ENCODE data around the gene SHLD1. TPM values are rescaled to one million over a fixed set of nuclear protein-coding genes. Genes with fewer than 3 reads are reported as not detected.

The SHLD1 gene
- total RNA-seq, 2 experiments from 2014 or later, result 12.4 to 13.8 TPM

DNA sequence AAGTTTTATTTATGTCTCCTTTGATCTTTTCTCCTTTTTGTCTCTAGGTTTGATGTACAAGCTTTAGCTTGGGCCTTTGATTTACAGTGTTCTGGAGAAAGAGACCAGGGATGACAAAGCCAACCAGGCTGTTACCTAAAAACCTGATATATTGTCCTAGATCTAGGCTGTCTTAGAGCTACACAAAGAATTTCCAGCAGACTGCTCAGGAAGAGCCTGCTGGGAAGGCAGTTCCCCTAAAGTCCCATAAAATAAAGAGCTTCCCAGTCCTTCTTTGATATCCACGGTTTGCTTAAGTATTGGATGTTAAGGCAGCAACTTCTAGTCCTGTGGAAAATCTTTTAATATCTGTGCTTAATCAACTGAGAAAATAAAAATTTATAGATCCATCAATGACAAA lies 70.5 kb downstream of the SHLD1 start:
- POLR2A ChIA-PET, result no interaction called here
- CTCF ChIA-PET, result no interaction called here
- Mint-ChIP-seq H3K4me3 (no peak overlapping the region), H3K27ac (no peak overlapping the region), H3K27me3 (no peaks in the 10 kb centered on the region), H3K4me1 (peaks cover 8% of the 10 kb centered on the region), H3K36me3 (ENCODE audit: low read depth) (no peaks in the 10 kb centered on the region), H3K9me3 (no peaks in the 10 kb centered on the region)
- no peak for DNase-seq

DNA sequence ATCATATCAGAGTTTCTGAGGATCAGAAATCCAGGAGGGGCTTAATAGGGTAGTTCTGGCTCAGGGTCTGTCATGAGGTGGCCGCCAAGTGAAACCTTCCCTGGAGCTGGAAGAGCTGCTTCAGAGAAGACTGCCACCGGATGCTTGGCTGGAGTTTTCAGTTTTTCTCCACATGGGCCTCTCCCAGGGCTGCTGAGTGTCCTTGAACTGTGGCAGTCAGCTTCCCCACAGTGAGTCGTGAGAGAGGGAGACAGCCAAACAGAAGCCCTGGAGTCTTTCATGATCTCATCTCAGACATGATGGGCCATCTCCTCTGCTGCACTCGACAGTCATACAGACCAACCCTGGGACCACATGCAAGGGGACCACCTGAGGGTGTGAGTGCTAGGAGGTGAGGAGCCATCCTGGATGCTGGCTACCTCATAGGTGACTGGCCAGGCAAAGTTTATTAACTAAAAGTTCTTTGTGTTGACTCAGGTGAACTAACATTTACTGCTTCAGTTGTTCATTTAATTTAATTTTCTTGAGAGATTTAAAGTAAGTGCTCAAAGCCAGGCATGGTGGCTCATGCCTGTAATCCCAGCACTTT lies 71.5 kb downstream of the SHLD1 start:
- no peak overlapping the region for H3K27ac Mint-ChIP-seq
- no peak overlapping the region for H3K4me3 Mint-ChIP-seq
- H3K36me3 Mint-ChIP-seq (ENCODE audit: low read depth), result no peaks in the 10 kb centered on the region
- no peak for DNase-seq
- H3K27me3 Mint-ChIP-seq, result no peaks in the 10 kb centered on the region
- H3K4me1 Mint-ChIP-seq, result peaks cover 9% of the 10 kb centered on the region
- ChIA-PET POLR2A (no interaction called here), CTCF (no interaction called here)
- H3K9me3 Mint-ChIP-seq, result no peaks in the 10 kb centered on the region

DNA sequence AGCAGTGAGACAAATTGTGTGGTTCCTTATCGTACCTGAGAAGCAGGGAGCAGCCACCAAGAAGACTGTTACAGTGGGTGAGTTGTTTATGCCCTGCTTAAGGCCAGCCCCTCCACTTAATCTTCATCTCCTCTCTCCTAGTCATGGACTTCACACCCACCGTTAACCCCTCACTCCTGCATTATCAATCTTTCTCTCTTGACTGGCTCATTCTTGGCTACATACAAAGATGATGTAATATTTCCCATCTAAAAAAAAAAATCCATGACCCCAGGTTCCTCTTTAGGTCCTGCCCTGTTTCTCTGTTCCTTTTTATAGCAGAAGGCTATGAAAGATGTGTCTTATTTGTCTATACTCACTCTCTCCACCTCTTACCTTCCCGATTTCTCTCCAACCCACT lies 72.4 kb downstream of the SHLD1 start:
- no peak for DNase-seq
- H3K27me3 Mint-ChIP-seq, result no peaks in the 10 kb centered on the region
- no peaks in the 10 kb centered on the region for H3K36me3 Mint-ChIP-seq (ENCODE audit: low read depth)
- POLR2A ChIA-PET, result no interaction called here
- peaks cover 10% of the 10 kb centered on the region for H3K4me1 Mint-ChIP-seq
- H3K4me3 Mint-ChIP-seq, result no peak overlapping the region
- CTCF ChIA-PET, result no interaction called here
- no peaks in the 10 kb centered on the region for H3K9me3 Mint-ChIP-seq
- no peak overlapping the region for H3K27ac Mint-ChIP-seq

DNA sequence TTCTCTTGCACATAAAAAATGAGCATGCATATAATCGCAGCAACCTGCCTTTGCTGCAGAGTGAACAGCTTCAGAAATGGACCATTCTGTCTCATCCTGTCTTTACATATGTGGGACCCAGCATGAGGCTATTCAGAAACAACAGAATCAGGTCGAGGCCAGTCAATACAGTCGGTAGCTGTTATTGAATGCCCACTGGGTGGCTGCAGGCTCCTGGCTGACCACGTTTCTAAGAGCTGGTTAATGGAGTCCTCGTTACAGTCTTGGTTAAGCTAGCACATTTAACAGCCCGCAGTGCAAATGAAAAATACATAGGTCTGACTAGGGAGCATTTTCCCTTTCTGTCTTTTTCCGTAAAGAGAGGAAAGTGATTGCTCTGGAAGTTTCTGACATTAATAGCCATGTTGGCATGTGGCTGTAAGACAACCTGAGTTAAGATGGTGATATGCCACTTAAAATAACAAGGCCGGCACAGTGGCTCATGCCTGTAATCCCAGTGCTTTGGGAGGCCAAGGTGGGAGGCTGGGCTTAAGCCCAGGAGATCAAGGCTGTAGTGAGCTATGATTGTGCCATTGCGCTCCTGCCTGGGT lies 75.0 kb downstream of the SHLD1 start:
- H3K27me3 Mint-ChIP-seq, result no peaks in the 10 kb centered on the region
- H3K36me3 Mint-ChIP-seq (ENCODE audit: low read depth), result no peaks in the 10 kb centered on the region
- H3K27ac Mint-ChIP-seq, result no peak overlapping the region
- no peak overlapping the region for H3K4me3 Mint-ChIP-seq
- ChIA-PET CTCF (interaction anchor here (0.5 to 1.2 kb wide), 3 partner anchors 11 to 259 kb away, joined by 4 to 5 read pairs (median 5); no protein-coding TSS in a partner anchor), POLR2A (no interaction called here)
- DNase-seq, result no peak
- peaks cover 12% of the 10 kb centered on the region for H3K4me1 Mint-ChIP-seq
- H3K9me3 Mint-ChIP-seq, result no peaks in the 10 kb centered on the region

DNA sequence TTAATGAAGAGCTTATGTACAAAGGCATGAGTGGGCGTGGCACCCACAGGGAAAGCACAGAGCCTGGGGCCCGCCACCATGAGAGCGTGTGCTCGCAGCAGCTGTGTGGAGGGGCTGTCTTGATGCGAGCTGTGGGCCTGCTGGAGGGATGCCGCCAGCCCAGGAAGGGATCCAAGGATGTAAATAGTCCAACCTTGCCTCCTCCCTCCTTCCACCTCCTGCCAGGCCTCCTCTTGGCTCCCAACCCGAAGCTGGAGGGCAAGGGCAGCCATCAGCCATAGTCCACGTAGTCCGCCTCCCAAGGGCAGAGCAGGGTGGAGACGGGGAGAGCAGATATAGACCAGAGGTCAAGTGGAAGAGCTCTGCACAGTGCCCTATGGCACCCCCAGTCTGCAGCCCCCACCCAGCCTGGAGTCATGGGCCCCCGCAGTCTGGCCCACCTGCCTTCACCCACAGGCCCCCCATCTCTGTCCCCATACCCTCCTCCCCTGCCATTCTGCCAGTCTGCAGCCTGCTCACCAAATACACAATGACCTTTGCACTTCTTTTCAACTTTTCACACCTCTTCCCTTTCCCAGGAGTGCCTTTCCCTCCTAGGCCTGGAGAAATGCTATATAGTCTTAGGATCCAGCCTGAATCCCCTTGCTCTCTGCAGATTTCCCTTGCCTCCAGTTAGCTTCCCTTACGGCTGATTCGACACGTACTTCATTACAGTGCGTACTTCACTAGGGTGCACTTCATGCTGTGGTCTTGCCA lies 77.1 kb downstream of the SHLD1 start:
- Mint-ChIP-seq H3K9me3 (no peaks in the 10 kb centered on the region), H3K27me3 (no peaks in the 10 kb centered on the region), H3K36me3 (ENCODE audit: low read depth) (no peaks in the 10 kb centered on the region), H3K4me1 (peaks cover 12% of the 10 kb centered on the region), H3K4me3 (no peak overlapping the region), H3K27ac (no peak overlapping the region)
- no peak for DNase-seq
- CTCF ChIA-PET, result interaction anchor here (0.5 kb wide), 1 partner anchor 184 kb away, joined by 3 read pairs; no protein-coding TSS in a partner anchor
- POLR2A ChIA-PET, result no interaction called here

DNA sequence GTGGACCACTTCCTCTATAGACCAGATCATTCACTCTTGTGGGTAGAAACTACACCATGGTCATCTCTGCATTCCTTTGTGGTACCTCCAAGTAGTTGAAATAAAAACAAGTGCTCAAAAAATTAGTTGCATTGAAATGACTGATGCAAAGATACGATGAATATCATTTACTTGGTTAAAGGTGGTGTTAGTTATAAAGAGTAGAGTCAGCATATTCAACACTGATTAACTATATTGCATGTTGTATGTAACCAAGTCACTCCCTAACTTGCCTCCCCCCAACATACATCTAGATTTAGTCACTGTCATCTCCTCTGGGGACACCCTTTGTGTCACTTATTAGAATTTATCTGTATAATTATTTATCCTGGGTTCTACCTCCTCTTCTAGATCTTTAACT lies 77.7 kb downstream of the SHLD1 start:
- ChIA-PET POLR2A (no interaction called here), CTCF (no interaction called here)
- DNase-seq, result no peak
- H3K4me1 Mint-ChIP-seq, result peaks cover 12% of the 10 kb centered on the region
- H3K27me3 Mint-ChIP-seq, result no peaks in the 10 kb centered on the region
- no peaks in the 10 kb centered on the region for H3K9me3 Mint-ChIP-seq
- no peak overlapping the region for H3K4me3 Mint-ChIP-seq
- H3K27ac Mint-ChIP-seq, result no peak overlapping the region
- no peaks in the 10 kb centered on the region for H3K36me3 Mint-ChIP-seq (ENCODE audit: low read depth)

DNA sequence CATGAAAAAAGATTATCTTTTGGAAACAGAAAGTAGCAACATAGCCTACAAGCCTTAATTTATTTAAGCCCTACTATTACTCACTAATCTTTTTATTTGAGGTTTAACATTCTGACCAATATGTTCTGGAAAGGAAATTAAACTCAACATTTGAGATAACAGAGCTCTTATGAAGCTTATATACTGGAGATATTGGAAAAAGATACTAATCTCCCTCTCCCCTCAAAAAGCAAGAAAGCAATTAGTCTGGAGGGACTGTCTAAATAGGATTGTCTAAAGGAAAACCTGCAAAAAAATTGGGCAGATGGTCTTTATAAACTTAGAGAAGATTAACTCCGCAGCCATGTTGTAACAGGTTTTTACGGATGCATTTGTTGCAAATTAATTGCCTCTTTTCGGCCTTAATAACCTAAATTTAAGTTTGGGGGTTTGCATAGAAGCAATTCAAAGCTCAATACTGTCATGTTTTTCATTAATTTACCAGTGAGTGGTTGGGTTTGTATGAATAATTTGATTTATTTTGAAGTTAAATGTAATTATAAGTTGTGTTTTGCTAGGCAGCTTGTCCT lies 79.1 kb downstream of the SHLD1 start:
- peaks cover 4% of the 10 kb centered on the region for H3K36me3 Mint-ChIP-seq (ENCODE audit: low read depth)
- DNase-seq, result no peak
- H3K27me3 Mint-ChIP-seq, result no peaks in the 10 kb centered on the region
- no peak overlapping the region for H3K4me3 Mint-ChIP-seq
- H3K9me3 Mint-ChIP-seq, result no peaks in the 10 kb centered on the region
- POLR2A ChIA-PET, result no interaction called here
- CTCF ChIA-PET, result no interaction called here
- no peak overlapping the region for H3K27ac Mint-ChIP-seq
- H3K4me1 Mint-ChIP-seq, result peaks cover 7% of the 10 kb centered on the region

DNA sequence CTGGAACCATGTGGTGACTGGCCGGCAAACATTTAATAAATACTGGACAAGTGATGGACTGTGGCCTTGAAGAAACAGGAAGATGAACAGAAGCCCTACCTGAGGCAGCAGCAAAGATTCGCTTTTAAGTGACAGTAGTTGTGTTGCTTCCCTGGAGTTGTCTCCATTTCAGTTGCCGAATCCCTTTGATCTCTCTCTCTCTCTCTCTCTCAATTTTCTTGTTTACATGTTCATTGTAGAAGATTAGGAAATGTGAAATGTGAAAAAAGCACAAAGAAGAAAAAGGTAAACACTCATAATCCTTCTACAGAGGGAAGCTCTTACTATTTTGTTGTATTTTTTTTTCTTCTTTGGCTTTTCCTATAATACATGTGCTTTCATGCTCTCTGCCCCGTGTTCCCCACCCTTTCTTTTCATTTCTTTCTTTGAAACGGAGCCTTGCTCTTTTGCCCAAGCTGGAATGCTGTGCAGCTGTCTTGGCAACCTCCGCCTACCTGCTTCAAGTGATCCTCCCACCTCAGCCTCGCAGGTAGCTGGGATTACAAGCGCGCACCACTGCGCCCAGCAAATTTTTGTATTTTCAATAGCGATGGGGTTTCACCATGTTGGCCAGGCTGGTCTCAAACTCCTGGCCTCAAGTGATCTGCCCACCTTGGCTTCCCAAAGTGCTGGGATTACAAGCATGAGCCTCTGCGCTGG lies 81.5 kb downstream of the SHLD1 start:
- H3K9me3 Mint-ChIP-seq, result peaks cover 4% of the 10 kb centered on the region
- CTCF ChIA-PET, result interaction anchor here (0.5 to 0.7 kb wide), 2 partner anchors 88 to 267 kb away, joined by 3 read pairs; no protein-coding TSS in a partner anchor

DNA sequence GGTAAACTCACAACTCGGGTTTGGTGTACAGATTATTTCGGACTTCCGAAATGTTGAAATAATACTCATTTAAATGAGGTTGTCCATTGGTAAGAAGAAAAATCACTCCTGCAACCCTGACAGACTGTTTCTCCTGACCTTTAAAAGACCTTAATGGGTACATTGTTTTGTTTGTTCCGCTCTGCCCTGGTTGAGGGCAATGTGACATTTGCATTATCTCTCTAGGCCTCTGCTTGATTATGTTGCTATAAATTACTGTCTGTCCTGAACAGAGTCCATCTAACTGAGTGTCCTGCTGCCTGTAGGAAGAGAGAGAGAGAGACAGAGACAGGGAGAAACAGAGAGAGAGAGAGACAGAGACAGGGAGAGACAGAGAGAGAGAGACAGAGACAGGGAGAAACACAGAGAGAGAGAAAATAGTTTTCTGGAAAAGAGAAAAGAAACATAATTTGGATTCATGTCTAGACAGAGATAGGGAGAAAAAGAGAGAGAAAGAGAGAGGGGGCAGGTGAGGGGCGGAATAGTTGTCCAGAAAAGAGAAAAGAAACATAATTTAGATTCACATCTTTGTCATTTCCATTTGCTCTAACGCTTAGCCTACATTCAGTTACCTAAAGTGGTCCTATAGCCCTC lies 83.2 kb downstream of the SHLD1 start:
- peaks cover 4% of the 10 kb centered on the region for H3K9me3 Mint-ChIP-seq
- POLR2A ChIA-PET, result no interaction called here
- CTCF ChIA-PET, result interaction anchor here (1.6 kb wide), 1 partner anchor 10 kb away, joined by 3 read pairs; no protein-coding TSS in a partner anchor

More for the DNA sequence above, 81.5 kb downstream of the SHLD1 start:
- peaks cover 8% of the 10 kb centered on the region for H3K36me3 Mint-ChIP-seq (ENCODE audit: low read depth)
- H3K27me3 Mint-ChIP-seq, result no peaks in the 10 kb centered on the region
- no peak overlapping the region for H3K27ac Mint-ChIP-seq
- H3K4me3 Mint-ChIP-seq, result no peak overlapping the region
- peaks cover 22% of the 10 kb centered on the region for H3K4me1 Mint-ChIP-seq
- POLR2A ChIA-PET, result no interaction called here
- no peak for DNase-seq

DNA sequence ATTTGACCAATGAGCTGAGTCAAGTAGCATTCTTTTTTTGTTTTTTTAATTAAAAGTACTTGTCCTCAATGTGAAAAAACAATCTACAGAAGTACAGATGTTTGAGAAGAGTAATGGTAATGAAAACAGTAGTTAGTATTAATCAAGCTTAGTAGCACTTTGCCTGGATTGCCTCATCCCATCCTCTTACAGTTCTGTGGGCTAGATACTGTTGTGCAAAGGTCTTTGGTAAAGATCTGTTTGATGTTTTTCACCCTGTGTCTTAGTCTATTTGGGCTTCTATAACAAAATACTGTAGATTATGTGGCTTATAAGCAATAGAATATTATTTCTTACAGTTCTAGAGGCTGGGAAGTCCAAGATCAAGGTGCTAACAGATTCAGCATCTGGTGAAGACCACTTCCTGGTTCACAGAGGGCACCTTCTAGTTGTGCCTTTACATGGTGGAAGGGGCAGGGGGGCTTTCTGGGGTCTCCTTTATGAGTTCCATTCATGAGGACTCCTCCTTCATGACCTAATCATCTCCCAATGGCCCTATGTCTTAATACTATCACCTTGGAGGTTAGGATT lies 84.3 kb downstream of the SHLD1 start:
- DNase-seq, result no peak
- Mint-ChIP-seq H3K27me3 (no peaks in the 10 kb centered on the region), H3K4me3 (no peak overlapping the region), H3K27ac (no peak overlapping the region), H3K36me3 (ENCODE audit: low read depth) (peaks cover 8% of the 10 kb centered on the region), H3K9me3 (peaks cover 4% of the 10 kb centered on the region), H3K4me1 (peaks cover 20% of the 10 kb centered on the region)
- CTCF ChIA-PET, result interaction anchor here (0.8 to 1.6 kb wide), 3 partner anchors 8 to 386 kb away, joined by 3 read pairs; no protein-coding TSS in a partner anchor
- POLR2A ChIA-PET, result no interaction called here

More for the DNA sequence above, 83.2 kb downstream of the SHLD1 start:
- H3K4me3 Mint-ChIP-seq, result no peak overlapping the region
- no peak overlapping the region for H3K27ac Mint-ChIP-seq
- peaks cover 20% of the 10 kb centered on the region for H3K4me1 Mint-ChIP-seq
- no peaks in the 10 kb centered on the region for H3K27me3 Mint-ChIP-seq
- H3K36me3 Mint-ChIP-seq (ENCODE audit: low read depth), result peaks cover 8% of the 10 kb centered on the region
- no peak for DNase-seq

DNA sequence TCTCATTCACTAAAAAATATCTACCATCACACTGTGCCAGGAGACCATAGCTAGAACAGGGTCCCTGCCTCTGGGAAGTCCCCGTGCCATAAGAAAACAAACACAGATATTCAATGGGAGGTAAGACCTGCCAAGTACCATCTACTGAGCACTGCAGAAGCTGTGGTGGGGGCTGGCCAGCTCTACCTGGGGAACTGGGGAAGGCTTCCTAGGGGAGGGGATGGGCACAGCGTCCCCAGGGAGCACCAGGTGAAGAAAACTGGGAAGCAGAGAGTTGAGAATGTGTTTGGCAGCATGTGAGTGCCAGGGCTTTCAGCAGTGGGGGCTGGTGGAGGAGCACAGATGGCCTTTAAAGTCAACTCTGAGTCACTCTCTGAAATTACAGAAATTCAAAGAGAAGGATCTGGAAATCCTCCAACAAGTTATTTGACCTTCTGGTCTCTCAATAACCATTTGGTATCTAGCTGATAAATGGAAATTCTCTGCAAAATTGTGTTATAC lies 85.2 kb downstream of the SHLD1 start:
- DNase-seq, result no peak
- H3K4me1 Mint-ChIP-seq, result peaks cover 20% of the 10 kb centered on the region
- ChIA-PET POLR2A (no interaction called here), CTCF (interaction anchor here (0.8 to 1.6 kb wide), 5 partner anchors 8 to 387 kb away, joined by 3 to 4 read pairs (median 3); no protein-coding TSS in a partner anchor)
- H3K36me3 Mint-ChIP-seq (ENCODE audit: low read depth), result peaks cover 8% of the 10 kb centered on the region
- H3K27ac Mint-ChIP-seq, result no peak overlapping the region
- H3K27me3 Mint-ChIP-seq, result no peaks in the 10 kb centered on the region
- peak overlapping the region; percentile 11 for H3K4me3 Mint-ChIP-seq
- H3K9me3 Mint-ChIP-seq, result peaks cover 4% of the 10 kb centered on the region

DNA sequence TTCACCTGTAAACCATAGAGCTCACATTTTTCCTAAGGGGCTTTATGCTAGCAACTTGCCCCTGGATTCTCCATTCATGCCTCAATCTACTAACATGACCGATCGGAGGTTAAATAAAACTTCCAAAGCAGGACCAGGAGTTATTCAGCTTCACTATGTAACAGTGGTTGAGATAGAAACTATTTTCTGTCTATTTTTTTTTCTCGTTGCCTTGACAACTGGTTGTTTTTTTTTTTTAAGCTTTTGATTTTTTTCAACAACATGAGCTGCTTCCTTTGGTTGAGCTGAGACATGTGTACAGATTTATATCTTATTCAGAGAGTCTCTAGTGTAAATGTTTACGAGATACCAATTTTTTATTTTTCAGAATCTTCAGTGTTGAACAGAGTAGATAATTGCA lies 85.7 kb downstream of the SHLD1 start:
- H3K4me1 Mint-ChIP-seq, result peaks cover 20% of the 10 kb centered on the region
- CTCF ChIA-PET, result interaction anchor here (1.0 to 1.4 kb wide), 2 partner anchors 10 to 43 kb away, joined by 3 to 4 read pairs; no protein-coding TSS in a partner anchor
- POLR2A ChIA-PET, result interaction anchor here (0.6 kb wide), 1 partner anchor 83 kb away, joined by 3 read pairs; no protein-coding TSS in a partner anchor
- peak overlapping the region; percentile 42 for H3K27ac Mint-ChIP-seq
- no peak overlapping the region for H3K4me3 Mint-ChIP-seq
- H3K9me3 Mint-ChIP-seq, result peaks cover 4% of the 10 kb centered on the region
- H3K36me3 Mint-ChIP-seq (ENCODE audit: low read depth), result peaks cover 8% of the 10 kb centered on the region
- no peaks in the 10 kb centered on the region for H3K27me3 Mint-ChIP-seq
- DNase-seq, result no peak

All from activated CD4-positive, alpha-beta T cell treated with anti-CD3 and anti-CD28 coated beads, Interleukin-2, amount 10 ng/mL, durations not matched to agents 7 days and 5 days (primary cell).